GM13976 (cell line): ENCODE data around the gene FUT8.
"Not testable (repeated sequence)": the region's sequence is repeated elsewhere in the genome, so short reads cannot be mapped to it uniquely, and the experiment has no call there.

Experiments used
- DNase-seq: peaks from one replicate; pipeline ENCODE4 v3.0.0; 2012; ENCODE audit warnings: low spot score
- CTCF ChIP-seq: IDR thresholded peaks from 2 replicates; pipeline ENCODE4 v1.5.1; 2012; ENCODE audit warnings: borderline replicate concordance, mild to moderate bottlenecking; ENCODE audit not compliant: insufficient read depth; ENCODE audit errors: extremely low read depth, missing control alignments, control extremely low read depth
- in situ Hi-C: fragments of 300-500 bp; cut with MboI; formaldehyde crosslinking; loops from one replicate; pipeline ENCODE4 v1.12.0; 2022; ENCODE audit warnings: low sequenced_read_pairs, mixed read lengths, inconsistent platforms; ENCODE audit not compliant: unreplicated experiment

The FUT8 gene

GRCh38 chr14:65696801-65697200 lies 284.3 kb downstream of the FUT8 start:
- TF ChIP-seq CTCF: no peak
- no peak for DNase-seq
- in situ Hi-C loops: no loop called here

- TF ChIP-seq CTCF: no peak
- in situ Hi-C loops: no loop called here
- DNase-seq: no peak
Observed at GRCh38 chr14:65703521-65703920, 291.0 kb downstream of the FUT8 start.

GRCh38 chr14:65703996-65704395 lies 291.5 kb downstream of the FUT8 start:
- DNase-seq: no peak
- in situ Hi-C loops: no loop called here
- TF ChIP-seq CTCF: no peak

- TF ChIP-seq CTCF: no peak
- no peak for DNase-seq
- in situ Hi-C loops: no loop called here
Observed at GRCh38 chr14:65704437-65704836, 291.9 kb downstream of the FUT8 start.

- no peak for TF ChIP-seq CTCF
- DNase-seq: no peak
- in situ Hi-C loops: no loop called here
Observed at GRCh38 chr14:65704850-65705249, 292.3 kb downstream of the FUT8 start.

- no peak for TF ChIP-seq CTCF
- no peak for DNase-seq
- in situ Hi-C loops: no loop called here
Observed at GRCh38 chr14:65709576-65709975, 297.0 kb downstream of the FUT8 start.

- DNase-seq, in situ Hi-C loops: not testable (repeated sequence)
Observed at GRCh38 chr14:65716813-65717212, 304.3 kb downstream of the FUT8 start.

GRCh38 chr14:65717384-65717915 lies 304.9 kb downstream of the FUT8 start:
- in situ Hi-C loops, DNase-seq: not testable (repeated sequence)
